HG02759 (cell line): ENCODE data around the gene TPH2.

Source experiments
- ATAC-seq: cut with Tn5 transposase; IDR thresholded peaks from one replicate; pipeline ENCODE4 v1.9.1; 2021; ENCODE audit warnings: mild to moderate bottlenecking, moderate library complexity; ENCODE audit not compliant: unreplicated experiment

TPH2 gene

GRCh38 chr12:71958457-71958856 is 19.8 kb downstream of the TPH2 start:
- ATAC-seq = no peak

GRCh38 chr12:71958993-71959578 is 20.4 kb downstream of the TPH2 start:
- no peak for ATAC-seq

GRCh38 chr12:71967211-71967610 is 28.6 kb downstream of the TPH2 start:
- no peak for ATAC-seq

- ATAC-seq = no peak
Measured at GRCh38 chr12:71969330-71969729, 30.7 kb downstream of the TPH2 start.

GRCh38 chr12:71970031-71970430 is 31.4 kb downstream of the TPH2 start:
- no peak for ATAC-seq

- no peak for ATAC-seq
Measured at GRCh38 chr12:71972441-71973074, 33.9 kb downstream of the TPH2 start.

GRCh38 chr12:71973687-71974086 is 35.0 kb downstream of the TPH2 start:
- no peak for ATAC-seq

GRCh38 chr12:71980538-71980937 is 41.9 kb downstream of the TPH2 start:
- ATAC-seq = no peak

- no peak for ATAC-seq
Measured at GRCh38 chr12:71981149-71981548, 42.5 kb downstream of the TPH2 start.

GRCh38 chr12:71994715-71995114 is 56.1 kb downstream of the TPH2 start:
- no peak for ATAC-seq

- no peak for ATAC-seq
Measured at GRCh38 chr12:71999795-72000194, 61.1 kb downstream of the TPH2 start.

GRCh38 chr12:72000969-72001648 is 62.5 kb downstream of the TPH2 start:
- no peak for ATAC-seq

GRCh38 chr12:72006766-72007165 is 68.1 kb downstream of the TPH2 start:
- no peak for ATAC-seq

GRCh38 chr12:72010356-72010755 is 71.7 kb downstream of the TPH2 start:
- no peak for ATAC-seq

- ATAC-seq = no peak
Measured at GRCh38 chr12:72011374-72011773, 72.7 kb downstream of the TPH2 start.

GRCh38 chr12:72012874-72013273 is 74.2 kb downstream of the TPH2 start:
- ATAC-seq = no peak

GRCh38 chr12:72015895-72016294 is 77.2 kb downstream of the TPH2 start:
- ATAC-seq = no peak

- peak; percentile 99 for ATAC-seq
Measured at GRCh38 chr12:72017054-72017651, 78.5 kb downstream of the TPH2 start.

- no peak for ATAC-seq
Measured at GRCh38 chr12:72018036-72018435, 79.4 kb downstream of the TPH2 start.

GRCh38 chr12:72024613-72025012 is 86.0 kb downstream of the TPH2 start:
- ATAC-seq = no peak

- ATAC-seq = no peak
Measured at GRCh38 chr12:72025524-72025923, 86.9 kb downstream of the TPH2 start.

- no peak for ATAC-seq
Measured at GRCh38 chr12:72028966-72029365, 90.3 kb downstream of the TPH2 start.
